GM12873 (cell line): ENCODE data around the gene OR52W1.

Experiments used
- CTCF ChIP-seq: IDR thresholded peaks from 2 replicates; pipeline ENCODE4 v1.5.1; 2012; ENCODE audit warnings: low read depth, mild to moderate bottlenecking, moderate library complexity, low read length, control low read depth; ENCODE audit not compliant: insufficient read depth; ENCODE audit errors: missing control alignments

Gene OR52W1

GRCh38 chr11:6204706-6205105 lies 5.7 kb downstream of the OR52W1 start:
- no peak for TF ChIP-seq CTCF

GRCh38 chr11:6205366-6205765 lies 6.3 kb downstream of the OR52W1 start, which contains the start of gene C11orf42:
TSS of gene C11orf42 (plus strand) at chr11:6205557. CDS start at chr11:6205616, 59 bp downstream.
- TF ChIP-seq CTCF, result no peak

- TF ChIP-seq CTCF, result no peak
Observed at GRCh38 chr11:6206456-6207180, 7.6 kb downstream of the OR52W1 start.

DNA sequence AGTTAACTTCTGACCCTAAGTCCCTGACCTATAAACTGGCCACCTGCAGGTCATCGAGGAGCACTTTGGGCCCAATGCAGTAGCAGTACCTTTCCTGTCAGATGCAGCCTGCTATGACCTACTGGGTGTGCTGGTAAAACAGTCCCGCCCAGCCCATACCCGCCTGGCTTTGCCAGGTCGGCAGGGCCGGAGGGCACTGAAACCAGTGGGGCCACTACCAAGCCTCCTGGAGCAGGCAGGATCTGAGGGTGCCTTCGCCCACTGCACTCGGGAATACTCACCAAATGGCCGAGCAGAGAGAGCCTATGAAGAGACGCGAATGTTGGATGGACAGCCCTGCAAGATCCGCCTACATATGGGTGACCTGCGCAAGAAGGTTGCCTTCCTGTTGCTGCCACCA lies 10.8 kb downstream of the OR52W1 start:
- TF ChIP-seq CTCF, result no peak

GRCh38 chr11:6210274-6210955 lies 11.4 kb downstream of the OR52W1 start:
- no peak for TF ChIP-seq CTCF

GRCh38 chr11:6214530-6214929 lies 15.5 kb downstream of the OR52W1 start:
- TF ChIP-seq CTCF, result no peak

- no peak for TF ChIP-seq CTCF
Observed at GRCh38 chr11:6216501-6216900, 17.5 kb downstream of the OR52W1 start.
